ENCODE measurements around the gene DPPA3.

- no peak for TF ChIP-seq CTCF (IDR thresholded peaks at IDR 0.05)
- TF ChIP-seq POLR2A (IDR thresholded peaks at IDR 0.05): no peak
Observed at GRCh38 chr12:7695566-7696197, 15.6 kb upstream of the DPPA3 start, which contains the start of gene GDF3.
